ENCODE measurements around the gene RBM20. TPM values are rescaled to one million over a fixed set of nuclear protein-coding genes. Genes with fewer than 3 reads are reported as not detected.
A peak's percentile ranks its signal among the peaks of the same experiment; 100 is the strongest.

RBM20 gene
- total RNA-seq, 4 donors from 2014 or later = 0.88 to 3.8 (median 1.9) TPM

DNA sequence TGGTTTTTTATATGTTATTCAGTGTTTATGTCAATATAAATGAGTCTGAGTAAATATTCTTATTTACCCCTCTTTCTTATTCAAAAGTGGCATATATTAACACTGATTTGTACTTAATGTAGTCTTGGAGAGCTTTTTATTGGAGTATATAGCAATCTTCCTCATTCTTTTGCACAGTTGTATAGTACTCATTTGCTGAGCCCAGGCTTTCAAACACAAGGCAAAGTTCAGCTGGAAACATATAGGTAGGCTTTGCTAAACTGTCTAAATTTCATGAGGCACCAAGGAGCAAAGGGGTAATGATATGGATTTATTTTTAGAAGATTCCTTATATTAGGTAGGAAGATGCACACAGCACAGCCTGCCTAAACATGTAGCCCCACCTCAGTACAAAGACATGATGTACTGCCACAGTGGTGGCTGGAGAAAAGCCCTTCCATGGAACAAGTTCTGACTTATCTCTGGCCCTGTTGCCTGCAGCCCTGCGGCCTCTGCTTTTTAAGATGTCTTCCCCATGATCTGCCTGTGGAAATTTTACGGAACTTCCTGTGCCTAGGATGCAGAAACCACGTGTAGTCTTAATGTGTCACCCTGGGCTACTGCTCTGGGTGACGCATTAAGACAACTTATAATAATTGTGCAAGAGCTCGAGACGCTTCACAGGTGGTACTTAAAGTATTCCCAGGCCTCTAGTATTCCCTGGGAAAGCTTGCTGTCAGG is 218.0 kb downstream of the RBM20 start:
- Histone ChIP-seq H3K27me3 (no peaks in the 10 kb centered on the region), H3K27ac (no peak overlapping the region), H3K4me3 (no peak overlapping the region), H3K36me3 (no peaks in the 10 kb centered on the region), H3K4me1 (peaks cover 0 to 7% of the 10 kb centered on the region in 2 donors), H3K9me3 (no peaks in the 10 kb centered on the region)
- intact Hi-C loops (cut with DNase I; ENCODE audit: low total_unique reads) = no loop called here
- no peak for DNase-seq
- no peak for TF ChIP-seq POLR2A (IDR thresholded peaks at IDR 0.05)
- TF ChIP-seq, protein P1, sequence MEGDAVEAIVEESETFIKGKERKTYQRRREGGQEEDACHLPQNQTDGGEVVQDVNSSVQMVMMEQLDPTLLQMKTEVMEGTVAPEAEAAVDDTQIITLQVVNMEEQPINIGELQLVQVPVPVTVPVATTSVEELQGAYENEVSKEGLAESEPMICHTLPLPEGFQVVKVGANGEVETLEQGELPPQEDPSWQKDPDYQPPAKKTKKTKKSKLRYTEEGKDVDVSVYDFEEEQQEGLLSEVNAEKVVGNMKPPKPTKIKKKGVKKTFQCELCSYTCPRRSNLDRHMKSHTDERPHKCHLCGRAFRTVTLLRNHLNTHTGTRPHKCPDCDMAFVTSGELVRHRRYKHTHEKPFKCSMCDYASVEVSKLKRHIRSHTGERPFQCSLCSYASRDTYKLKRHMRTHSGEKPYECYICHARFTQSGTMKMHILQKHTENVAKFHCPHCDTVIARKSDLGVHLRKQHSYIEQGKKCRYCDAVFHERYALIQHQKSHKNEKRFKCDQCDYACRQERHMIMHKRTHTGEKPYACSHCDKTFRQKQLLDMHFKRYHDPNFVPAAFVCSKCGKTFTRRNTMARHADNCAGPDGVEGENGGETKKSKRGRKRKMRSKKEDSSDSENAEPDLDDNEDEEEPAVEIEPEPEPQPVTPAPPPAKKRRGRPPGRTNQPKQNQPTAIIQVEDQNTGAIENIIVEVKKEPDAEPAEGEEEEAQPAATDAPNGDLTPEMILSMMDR (IDR thresholded peaks at IDR 0.05) = no peak

DNA sequence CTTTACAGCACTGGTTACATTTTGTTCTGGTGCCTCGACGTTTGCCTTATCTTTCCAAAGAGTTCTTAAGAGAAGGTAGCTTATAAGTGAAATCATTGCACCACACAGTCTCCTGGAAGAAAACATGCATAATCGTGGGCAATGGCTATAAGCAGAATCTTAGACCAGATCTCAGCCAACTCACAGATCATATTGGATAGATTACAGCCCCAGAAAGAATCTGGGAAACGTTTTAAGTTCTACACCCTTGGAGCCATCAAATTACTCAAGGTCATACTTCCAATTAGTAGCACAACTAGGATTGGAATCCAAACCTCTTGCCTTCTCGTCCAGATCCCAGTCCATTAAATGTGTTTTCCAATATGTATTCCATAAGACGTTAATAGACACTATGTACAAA is 218.8 kb downstream of the RBM20 start:
- DNase-seq = no peak
- Histone ChIP-seq H3K4me1 (peaks cover 0 to 7% of the 10 kb centered on the region in 2 donors), H3K36me3 (no peaks in the 10 kb centered on the region), H3K27me3 (no peaks in the 10 kb centered on the region), H3K9me3 (no peaks in the 10 kb centered on the region), H3K4me3 (no peak overlapping the region), H3K27ac (peak overlapping the region in 1 of 2 donors; percentile 67)
- intact Hi-C loops (cut with DNase I; ENCODE audit: low total_unique reads) = no loop called here
- no peak for TF ChIP-seq POLR2A (IDR thresholded peaks at IDR 0.05)
- TF ChIP-seq, protein P1 (IDR thresholded peaks at IDR 0.05) = no peak

DNA sequence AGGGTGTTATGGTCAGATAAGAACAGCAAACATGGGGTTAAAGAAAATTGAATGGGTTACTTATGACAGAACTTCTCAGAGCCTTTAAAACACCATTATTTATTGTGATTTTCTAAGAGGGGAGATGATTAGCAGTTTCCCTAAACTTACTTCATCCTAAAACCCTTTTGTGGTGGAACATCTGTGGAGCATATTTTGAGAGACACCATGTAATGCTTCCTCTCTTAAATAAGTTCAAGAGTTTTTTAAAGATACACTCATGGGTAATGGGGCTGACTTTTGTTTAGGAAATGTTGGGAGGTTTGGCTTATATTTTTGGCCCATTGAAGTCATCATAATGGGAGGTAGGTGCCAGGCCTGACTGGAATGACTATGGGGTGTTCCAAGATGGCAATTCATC is 219.2 kb downstream of the RBM20 start:
- no peaks in the 10 kb centered on the region for H3K36me3 ChIP-seq
- intact Hi-C loops (cut with DNase I; ENCODE audit: low total_unique reads) = no loop called here
- H3K27ac ChIP-seq = peak overlapping the region; percentile 67 to 74
- TF ChIP-seq POLR2A (IDR thresholded peaks at IDR 0.05) = no peak
- TF ChIP-seq, protein P1 (IDR thresholded peaks at IDR 0.05) = no peak
- H3K9me3 ChIP-seq = no peaks in the 10 kb centered on the region
- no peak overlapping the region for H3K4me3 ChIP-seq
- no peak for DNase-seq
- H3K27me3 ChIP-seq = no peaks in the 10 kb centered on the region
- H3K4me1 ChIP-seq = peaks cover 0 to 7% of the 10 kb centered on the region in 2 donors

DNA sequence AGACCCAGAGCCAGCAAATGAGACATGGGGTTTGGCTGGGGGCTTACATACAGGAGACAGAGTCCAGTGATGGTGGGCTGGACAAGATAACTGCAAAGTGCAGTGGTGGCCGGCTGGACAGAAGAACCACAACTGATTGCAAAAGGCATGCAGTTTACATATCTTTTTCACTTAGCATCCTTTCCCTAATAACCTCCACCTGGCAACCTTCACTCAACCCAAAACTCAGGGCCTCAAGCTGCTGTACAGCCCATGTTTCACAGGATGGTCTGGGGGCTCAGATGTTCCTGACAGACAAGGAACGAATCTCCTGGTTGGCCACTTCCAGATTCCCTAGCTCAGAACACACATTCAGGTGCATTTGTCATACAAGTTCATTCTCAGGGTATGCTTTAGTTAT is 219.8 kb downstream of the RBM20 start:
- Histone ChIP-seq H3K4me3 (no peak overlapping the region), H3K27me3 (no peaks in the 10 kb centered on the region), H3K4me1 (peaks cover 0 to 7% of the 10 kb centered on the region in 2 donors), H3K27ac (peak overlapping the region; percentile 67 to 74), H3K9me3 (no peaks in the 10 kb centered on the region), H3K36me3 (no peaks in the 10 kb centered on the region)
- TF ChIP-seq POLR2A (IDR thresholded peaks at IDR 0.05) = no peak
- TF ChIP-seq, protein P1 (IDR thresholded peaks at IDR 0.05) = no peak
- no peak for DNase-seq
- intact Hi-C loops (cut with DNase I; ENCODE audit: low total_unique reads) = no loop called here

DNA sequence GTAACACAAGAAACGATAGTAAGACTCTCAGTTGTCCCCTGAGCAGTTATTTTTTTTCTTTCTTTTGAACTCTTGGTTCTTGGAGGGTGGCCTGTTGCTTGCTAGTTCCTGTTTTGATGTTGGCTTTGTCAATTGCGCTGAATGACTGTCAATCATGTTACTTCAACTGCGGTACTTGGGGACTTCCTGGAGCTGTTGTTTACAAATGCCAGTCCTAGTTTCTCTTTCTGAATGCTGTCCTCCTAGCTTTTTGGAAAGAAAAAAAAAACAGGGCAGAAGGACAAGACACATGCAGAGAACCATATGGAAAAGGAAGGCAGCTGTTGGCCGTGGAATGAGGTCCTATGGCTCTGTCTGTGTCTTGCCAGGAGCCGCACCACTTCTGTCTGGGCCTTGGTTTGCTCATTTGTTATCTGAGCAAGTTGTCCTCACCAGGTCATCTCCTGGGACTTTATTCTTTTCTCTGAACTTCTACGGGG is 220.6 kb downstream of the RBM20 start:
- H3K4me1 ChIP-seq = peaks cover 0 to 7% of the 10 kb centered on the region in 2 donors
- no peaks in the 10 kb centered on the region for H3K9me3 ChIP-seq
- no peak overlapping the region for H3K4me3 ChIP-seq
- TF ChIP-seq, protein P1 (IDR thresholded peaks at IDR 0.05) = no peak
- no peak for TF ChIP-seq POLR2A (IDR thresholded peaks at IDR 0.05)
- no peak for DNase-seq
- intact Hi-C loops (cut with DNase I; ENCODE audit: low total_unique reads) = no loop called here
- peak overlapping the region; percentile 67 to 74 for H3K27ac ChIP-seq
- H3K36me3 ChIP-seq = no peaks in the 10 kb centered on the region
- H3K27me3 ChIP-seq = no peaks in the 10 kb centered on the region

Data from uterus (tissue), 4 donors.